A673 (cell line): ENCODE results near the gene DHPS. TPM values are rescaled to one million over a fixed set of nuclear protein-coding genes. Genes with fewer than 3 reads are reported as not detected.

Source experiments
- BruUV-seq: library from RNA; stranded (reverse); fragments of 400-500 nt; replicated peaks from 2 replicates; lab custom pipeline; 2021; lab: Mats Ljungman, UMichigan
- CTCF ChIA-PET: fragments of 300-600 bp; sonication (Branson Sonifier 250); formaldehyde crosslinking; loops from one replicate; lab custom pipeline; 2022; ENCODE audit warnings: antibody characterized with exemption; lab: Charles Lee
- POLR2A ChIA-PET: fragments of 300-600 bp; sonication (Branson Sonifier 250); formaldehyde crosslinking; loops from one replicate; lab custom pipeline; 2022; ENCODE audit warnings: antibody characterized with exemption; ENCODE audit not compliant: low non-redundant PET; lab: Charles Lee
- DNase-seq: peaks from one replicate; pipeline ENCODE4 v3.0.0-alpha.2; 2015; ENCODE audit warnings: low spot score
- H3K27ac ChIP-seq: fragments of 200-600 bp; sonication (generic); 2 replicates; pipeline ENCODE4 v1.5.1; 2016; ENCODE audit warnings: mixed run types, low read depth, mild to moderate bottlenecking, mixed read lengths, antibody characterized with exemption, low read length; ENCODE audit not compliant: poor library complexity, severe bottlenecking
- H3K27me3 ChIP-seq: fragments of 200-600 bp; sonication (generic); replicated peaks from 2 replicates; pipeline ENCODE4 v1.6.1; 2017; ENCODE audit warnings: mixed run types, low read depth, mild to moderate bottlenecking, mixed read lengths, antibody characterized with exemption, low read length; ENCODE audit not compliant: insufficient read depth, poor library complexity
- H3K36me3 ChIP-seq: fragments of 200-600 bp; sonication (generic); 2 replicates; pipeline ENCODE4 v1.6.1; 2016; ENCODE audit warnings: mixed run types, mild to moderate bottlenecking, mixed read lengths, antibody characterized with exemption, low read length; ENCODE audit not compliant: insufficient read depth, poor library complexity, severe bottlenecking
- H3K4me1 ChIP-seq: fragments of 200-600 bp; sonication (generic); 2 replicates; pipeline ENCODE4 v1.6.1; 2017; ENCODE audit warnings: mixed run types, mild to moderate bottlenecking, mixed read lengths, antibody characterized with exemption, low read length; ENCODE audit not compliant: insufficient read depth, poor library complexity, severe bottlenecking
- H3K4me3 ChIP-seq: fragments of 200-600 bp; sonication (generic); 2 replicates; pipeline ENCODE4 v1.5.1; 2016; ENCODE audit warnings: low read depth, mixed run types, mild to moderate bottlenecking, mixed read lengths, low read length; ENCODE audit not compliant: poor library complexity, severe bottlenecking
- H3K9me3 ChIP-seq: fragments of 200-600 bp; sonication (generic); 2 replicates; pipeline ENCODE4 v1.6.1; 2016; ENCODE audit warnings: mixed run types, low read depth, mild to moderate bottlenecking, mixed read lengths, antibody characterized with exemption, low read length; ENCODE audit not compliant: poor library complexity, severe bottlenecking
- EZH2 ChIP-seq: fragments of 200-600 bp; sonication (generic); IDR thresholded peaks from 2 replicates; pipeline ENCODE4 v1.6.1; 2017; ENCODE audit warnings: borderline replicate concordance, low read depth, mild to moderate bottlenecking, mixed read lengths, antibody characterized with exemption, low read length; ENCODE audit not compliant: poor library complexity, severe bottlenecking
- intact Hi-C: fragments of 100-400 bp; cut with micrococcal nuclease; formaldehyde crosslinking; loops from one replicate; pipeline ENCODE4 v1.10.0; 2022; ENCODE audit not compliant: unreplicated experiment
- total RNA-seq: library from RNA; stranded (reverse); gene quantifications from 2 replicates; pipeline ENCODE4 v1.2.3, GENCODE V29; 2021
- TF ChIP-seq, protein P1 (sequence below): fragments of 300-800, 200-600 bp; sonication (generic); conservative IDR thresholded peaks from 2 replicates; pipeline ENCODE4 v1.5.1; 2017; ENCODE audit warnings: low read depth, mild to moderate bottlenecking, antibody characterized with exemption, low read length, moderate library complexity, mixed read lengths

Gene DHPS
- total RNA-seq, 1 experiment from 2014 or later = 117 TPM

GRCh38 chr19:12626958-12627357 lies 54.7 kb downstream of the DHPS start:
- Histone ChIP-seq H3K36me3 (peaks cover 71% of the 10 kb centered on the region), H3K4me1 (no peaks in the 10 kb centered on the region), H3K4me3 (no peak overlapping the region), H3K27me3 (no peaks in the 10 kb centered on the region), H3K9me3 (peaks cover 36% of the 10 kb centered on the region), H3K27ac (no peak overlapping the region)
- ChIA-PET CTCF (interaction anchor here (0.7 kb wide), 1 partner anchor 48 kb away, joined by 3 read pairs; no protein-coding TSS in a partner anchor), POLR2A (no interaction called here)
- intact Hi-C loops = no loop called here
- TF ChIP-seq, protein P1, sequence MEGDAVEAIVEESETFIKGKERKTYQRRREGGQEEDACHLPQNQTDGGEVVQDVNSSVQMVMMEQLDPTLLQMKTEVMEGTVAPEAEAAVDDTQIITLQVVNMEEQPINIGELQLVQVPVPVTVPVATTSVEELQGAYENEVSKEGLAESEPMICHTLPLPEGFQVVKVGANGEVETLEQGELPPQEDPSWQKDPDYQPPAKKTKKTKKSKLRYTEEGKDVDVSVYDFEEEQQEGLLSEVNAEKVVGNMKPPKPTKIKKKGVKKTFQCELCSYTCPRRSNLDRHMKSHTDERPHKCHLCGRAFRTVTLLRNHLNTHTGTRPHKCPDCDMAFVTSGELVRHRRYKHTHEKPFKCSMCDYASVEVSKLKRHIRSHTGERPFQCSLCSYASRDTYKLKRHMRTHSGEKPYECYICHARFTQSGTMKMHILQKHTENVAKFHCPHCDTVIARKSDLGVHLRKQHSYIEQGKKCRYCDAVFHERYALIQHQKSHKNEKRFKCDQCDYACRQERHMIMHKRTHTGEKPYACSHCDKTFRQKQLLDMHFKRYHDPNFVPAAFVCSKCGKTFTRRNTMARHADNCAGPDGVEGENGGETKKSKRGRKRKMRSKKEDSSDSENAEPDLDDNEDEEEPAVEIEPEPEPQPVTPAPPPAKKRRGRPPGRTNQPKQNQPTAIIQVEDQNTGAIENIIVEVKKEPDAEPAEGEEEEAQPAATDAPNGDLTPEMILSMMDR = no peak
- TF ChIP-seq EZH2 = no peak
- BruUV-seq = no TSS peak
- no peak for DNase-seq

Other genes starting within 250 kb of the DHPS start
- 4.3 and 5.2 TPM in 2 replicates for gene ZNF443, start 240.9 kb downstream of the DHPS start, total RNA-seq
- 3.6 and 5.1 TPM in 2 replicates for gene ZNF709, start 197.1 kb downstream of the DHPS start, total RNA-seq
- gene ZNF564, start 130.4 kb downstream of the DHPS start, total RNA-seq = 6.3 and 7.9 TPM in 2 replicates
- gene ZNF490, start 71.1 kb downstream of the DHPS start, total RNA-seq = 7.7 and 9.5 TPM in 2 replicates
- 22.9 and 26.0 TPM in 2 replicates for gene ZNF791, start 71.0 kb downstream of the DHPS start, total RNA-seq
- gene MAN2B1, start 15.1 kb downstream of the DHPS start, total RNA-seq = 64.4 and 67.1 TPM in 2 replicates
- 19.4 and 24.5 TPM in 2 replicates for gene WDR83, start 15.1 kb downstream of the DHPS start, total RNA-seq
- not detected in 2 replicates for gene GNG14, start 6.1 kb upstream of the DHPS start, total RNA-seq
- gene FBXW9, start 14.8 kb upstream of the DHPS start, total RNA-seq = 15.4 and 19.6 TPM in 2 replicates
- gene TNPO2, start 42.1 kb upstream of the DHPS start, total RNA-seq = 121 and 150 TPM in 2 replicates
- gene TRIR, start 52.8 kb upstream of the DHPS start, total RNA-seq = 238 and 259 TPM in 2 replicates
- 91.7 and 92.6 TPM in 2 replicates for gene GET3, start 55.6 kb upstream of the DHPS start, total RNA-seq
- 0.13 TPM in 1 of 2 replicates, not detected in the other for gene BEST2, start 69.9 kb upstream of the DHPS start, total RNA-seq
- gene HOOK2, start 93.7 kb upstream of the DHPS start, total RNA-seq = 25.8 and 34.1 TPM in 2 replicates
- gene JUNB, start 109.6 kb upstream of the DHPS start, total RNA-seq = 27.7 and 28.6 TPM in 2 replicates
- gene PRDX2, start 119.9 kb upstream of the DHPS start, total RNA-seq = 406 and 429 TPM in 2 replicates
- 45.2 and 53.4 TPM in 2 replicates for gene THSD8, start 120.2 kb upstream of the DHPS start, total RNA-seq
- gene RNASEH2A, start 124.7 kb upstream of the DHPS start, total RNA-seq = 97.7 and 99.7 TPM in 2 replicates
- gene RTBDN, start 152.7 kb upstream of the DHPS start, total RNA-seq = 1.4 TPM in 1 of 2 replicates, not detected in the other
- 22.2 and 26.7 TPM in 2 replicates for gene MAST1, start 156.6 kb upstream of the DHPS start, total RNA-seq
- gene DNASE2, start 199.6 kb upstream of the DHPS start, total RNA-seq = 22.7 and 27.8 TPM in 2 replicates
- gene KLF1, start 205.3 kb upstream of the DHPS start, total RNA-seq = 0.30 and 0.57 TPM in 2 replicates
- 47.3 and 58.7 TPM in 2 replicates for gene GCDH, start 209.3 kb upstream of the DHPS start, total RNA-seq
- gene SYCE2, start 237.4 kb upstream of the DHPS start, total RNA-seq = 0.71 and 1.8 TPM in 2 replicates